ENCODE results near the gene DHRSX.

DNA sequence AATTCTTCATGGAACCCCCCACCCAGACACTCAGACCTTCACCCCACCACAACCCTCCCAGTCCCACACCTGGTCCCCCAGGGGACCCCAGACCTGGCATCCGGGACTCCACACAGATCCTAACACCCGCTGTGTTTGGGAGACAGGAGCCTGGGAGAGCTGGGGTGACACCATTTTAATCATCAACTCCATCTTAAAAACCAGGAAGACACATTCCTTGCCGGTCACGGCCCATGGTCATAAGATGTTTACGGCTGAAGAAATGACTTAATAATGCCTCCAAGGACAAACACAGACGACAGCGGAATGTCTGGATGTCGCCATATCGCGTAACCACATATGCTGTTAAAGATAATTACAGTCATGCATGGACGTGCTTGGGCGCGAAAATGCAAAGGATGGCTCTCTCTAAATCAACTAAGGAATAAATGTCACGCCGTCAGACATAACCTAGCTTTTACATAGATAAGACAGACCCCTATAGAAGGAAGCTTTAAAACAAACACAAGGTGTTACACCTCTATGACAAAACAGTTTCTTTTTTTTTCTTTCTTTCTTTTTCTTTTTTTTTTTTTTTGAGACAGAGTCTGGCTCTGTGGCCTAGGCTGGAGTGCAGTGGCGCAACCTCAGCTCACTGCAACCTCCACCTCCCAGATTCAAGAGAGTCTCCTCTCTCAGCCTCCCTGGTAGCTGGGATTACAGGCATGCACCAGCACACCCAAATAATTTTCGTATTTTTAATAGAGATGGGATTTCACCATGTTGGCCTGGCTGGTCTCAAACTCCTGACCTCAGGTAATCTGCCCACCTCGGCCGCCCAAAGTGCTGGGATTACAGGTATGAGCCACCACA is 2.1 kb upstream of the DHRSX start:
- TF ChIP-seq, protein P1, sequence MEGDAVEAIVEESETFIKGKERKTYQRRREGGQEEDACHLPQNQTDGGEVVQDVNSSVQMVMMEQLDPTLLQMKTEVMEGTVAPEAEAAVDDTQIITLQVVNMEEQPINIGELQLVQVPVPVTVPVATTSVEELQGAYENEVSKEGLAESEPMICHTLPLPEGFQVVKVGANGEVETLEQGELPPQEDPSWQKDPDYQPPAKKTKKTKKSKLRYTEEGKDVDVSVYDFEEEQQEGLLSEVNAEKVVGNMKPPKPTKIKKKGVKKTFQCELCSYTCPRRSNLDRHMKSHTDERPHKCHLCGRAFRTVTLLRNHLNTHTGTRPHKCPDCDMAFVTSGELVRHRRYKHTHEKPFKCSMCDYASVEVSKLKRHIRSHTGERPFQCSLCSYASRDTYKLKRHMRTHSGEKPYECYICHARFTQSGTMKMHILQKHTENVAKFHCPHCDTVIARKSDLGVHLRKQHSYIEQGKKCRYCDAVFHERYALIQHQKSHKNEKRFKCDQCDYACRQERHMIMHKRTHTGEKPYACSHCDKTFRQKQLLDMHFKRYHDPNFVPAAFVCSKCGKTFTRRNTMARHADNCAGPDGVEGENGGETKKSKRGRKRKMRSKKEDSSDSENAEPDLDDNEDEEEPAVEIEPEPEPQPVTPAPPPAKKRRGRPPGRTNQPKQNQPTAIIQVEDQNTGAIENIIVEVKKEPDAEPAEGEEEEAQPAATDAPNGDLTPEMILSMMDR (IDR thresholded peaks at IDR 0.05), result no peak
- no peak for TF ChIP-seq POLR2A (IDR thresholded peaks at IDR 0.05)

All from adrenal gland (tissue), 5 donors.